Stimulated activated naive CD8-positive, alpha-beta T cell treated with anti-CD3 and anti-CD28 coated beads, Interleukin-15, amount 100 ng/mL, for 72 hours (primary cell): ENCODE data around the gene PLA2G4F.

ENCODE experiments used
- ATAC-seq: fragments of 150-1000 bp; cut with Tn5 transposase; 2 replicates; pipeline ENCODE4 v1.10.0; 2021; ENCODE audit warnings: mild to moderate bottlenecking, moderate library complexity
- DNase-seq, 2 donors: peaks; one replicate each; pipeline ENCODE4 v3.0.0; 2021 to 2022
- H3K27ac Mint-ChIP-seq, 2 donors: one replicate each; pipeline ENCODE4 v1.8.0; 2022; ENCODE audit warnings: mild to moderate bottlenecking in 2 of 2, mixed read lengths in 2 of 2, moderate library complexity in 2 of 2
- H3K27me3 Mint-ChIP-seq: one replicate; pipeline ENCODE4 v1.8.0; 2022; ENCODE audit warnings: mixed read lengths
- H3K4me1 Mint-ChIP-seq: one replicate; pipeline ENCODE4 v1.8.0; 2022; ENCODE audit warnings: mild to moderate bottlenecking, mixed read lengths
- H3K4me3 Mint-ChIP-seq, 2 donors: one replicate each; pipeline ENCODE4 v1.8.0; 2022; ENCODE audit warnings: mild to moderate bottlenecking in 2 of 2, mixed read lengths in 2 of 2, moderate library complexity in 1 of 2
- H3K9me3 Mint-ChIP-seq, 2 donors: one replicate each; pipeline ENCODE4 v1.8.0; 2022; ENCODE audit warnings: mixed read lengths in 2 of 2

PLA2G4F gene

DNA sequence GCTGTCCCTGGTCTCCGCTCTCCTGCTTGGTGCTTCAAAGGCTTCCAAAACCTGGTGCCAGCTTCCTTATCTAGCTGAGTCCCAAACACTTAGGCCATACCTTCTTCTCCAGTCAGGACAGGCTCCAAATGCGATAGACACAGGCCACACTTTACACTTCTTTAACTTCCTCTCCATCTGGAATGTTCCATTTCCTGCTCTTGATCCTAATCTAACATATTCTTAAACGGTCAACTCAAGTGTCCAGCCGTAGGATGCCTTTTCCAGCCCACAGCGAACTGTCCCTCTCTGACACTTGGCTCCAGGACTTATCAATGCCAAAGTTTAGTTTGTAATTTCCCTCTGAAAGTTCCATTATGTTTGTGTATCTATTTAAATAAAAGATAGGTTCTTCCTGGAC, 19.2 kb upstream of the PLA2G4F start:
- Mint-ChIP-seq H3K4me3 (no peak overlapping the region), H3K9me3 (no peaks in the 10 kb centered on the region), H3K4me1 (peaks cover 10% of the 10 kb centered on the region), H3K27ac (no peak overlapping the region), H3K27me3 (no peaks in the 10 kb centered on the region)
- ATAC-seq (no peak), DNase-seq (no peak)

DNA sequence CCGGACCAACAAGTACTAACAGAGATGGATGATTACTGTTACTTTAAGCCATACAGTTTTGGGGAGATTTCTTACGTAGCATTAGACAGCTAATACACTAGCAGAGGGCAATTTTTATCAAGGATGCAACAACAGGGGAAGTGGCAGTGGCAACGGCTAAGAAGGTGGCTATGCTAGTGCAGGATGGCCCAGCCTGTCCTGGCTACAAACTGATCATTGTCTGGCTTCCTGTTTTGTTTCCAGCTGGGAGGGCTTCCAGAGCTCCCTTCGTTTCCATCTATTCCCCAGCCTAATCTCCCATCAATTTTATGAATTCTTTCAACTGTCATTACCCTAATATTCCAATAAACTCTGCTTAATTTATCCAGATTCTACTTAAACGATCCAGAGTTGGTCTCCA, 16.0 kb upstream of the PLA2G4F start:
- no peak for DNase-seq
- H3K27me3 Mint-ChIP-seq, result no peaks in the 10 kb centered on the region
- H3K9me3 Mint-ChIP-seq, result no peaks in the 10 kb centered on the region
- ATAC-seq, result no peak
- peak overlapping the region in 1 of 2 donors; percentile 95 for H3K27ac Mint-ChIP-seq
- H3K4me1 Mint-ChIP-seq, result peaks cover 10% of the 10 kb centered on the region
- H3K4me3 Mint-ChIP-seq, result no peak overlapping the region

DNA sequence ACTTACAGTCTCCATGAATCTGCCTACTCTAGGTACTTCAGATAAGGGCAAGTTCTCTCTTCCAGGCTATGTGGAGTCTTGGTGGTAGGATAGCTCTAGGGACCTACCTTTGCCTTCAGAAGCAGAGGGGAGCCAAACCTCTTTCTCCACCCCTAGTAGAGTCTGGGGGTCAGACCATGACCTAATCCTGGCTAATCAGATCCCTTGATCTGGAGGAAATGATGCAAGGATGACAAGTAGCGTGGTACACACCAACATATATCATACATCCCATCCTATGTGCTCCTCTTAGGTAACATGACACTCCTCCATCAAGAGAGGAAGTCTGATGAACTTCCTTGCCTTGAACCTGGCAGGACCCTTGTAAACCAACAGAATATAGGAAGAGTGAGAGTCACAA, 15.4 kb upstream of the PLA2G4F start:
- Mint-ChIP-seq H3K4me1 (peaks cover 10% of the 10 kb centered on the region), H3K4me3 (no peak overlapping the region), H3K27me3 (no peaks in the 10 kb centered on the region), H3K27ac (peak overlapping the region; percentile 85 to 95), H3K9me3 (no peaks in the 10 kb centered on the region)
- ATAC-seq (peak; percentile 31), DNase-seq (no peak)

DNA sequence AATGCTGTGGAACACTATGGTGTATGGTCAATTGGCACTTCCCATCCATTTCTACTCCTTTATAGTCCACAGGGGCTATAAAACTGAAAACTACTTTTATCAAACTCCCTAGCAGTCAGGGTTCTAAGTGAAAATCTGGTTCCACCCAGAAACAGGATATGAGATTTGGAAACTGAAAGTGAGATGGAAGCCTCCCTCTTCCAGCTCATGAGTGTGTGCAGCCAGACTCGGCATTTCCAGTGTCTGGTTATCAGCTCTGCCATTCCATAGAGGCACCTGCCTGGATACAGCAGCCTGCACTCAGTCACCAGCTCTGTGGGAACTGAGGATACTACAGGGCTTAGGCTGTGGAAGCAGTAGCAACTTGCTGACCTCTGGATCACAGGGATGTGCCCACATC, 14.7 kb upstream of the PLA2G4F start:
- Mint-ChIP-seq H3K9me3 (no peaks in the 10 kb centered on the region), H3K27ac (peak overlapping the region; percentile 7 to 95), H3K4me1 (peaks cover 10% of the 10 kb centered on the region), H3K27me3 (no peaks in the 10 kb centered on the region), H3K4me3 (no peak overlapping the region)
- ATAC-seq, result no peak
- DNase-seq, result no peak

- no peak overlapping the region for H3K27ac Mint-ChIP-seq
- H3K4me1 Mint-ChIP-seq, result peaks cover 5% of the 10 kb centered on the region
- H3K9me3 Mint-ChIP-seq, result no peaks in the 10 kb centered on the region
- ATAC-seq (no peak), DNase-seq (no peak)
- H3K27me3 Mint-ChIP-seq, result no peaks in the 10 kb centered on the region
- H3K4me3 Mint-ChIP-seq, result no peak overlapping the region
These were observed 9.9 kb upstream of the PLA2G4F start for GRCh38 chr15:42166225-42166940.

DNA sequence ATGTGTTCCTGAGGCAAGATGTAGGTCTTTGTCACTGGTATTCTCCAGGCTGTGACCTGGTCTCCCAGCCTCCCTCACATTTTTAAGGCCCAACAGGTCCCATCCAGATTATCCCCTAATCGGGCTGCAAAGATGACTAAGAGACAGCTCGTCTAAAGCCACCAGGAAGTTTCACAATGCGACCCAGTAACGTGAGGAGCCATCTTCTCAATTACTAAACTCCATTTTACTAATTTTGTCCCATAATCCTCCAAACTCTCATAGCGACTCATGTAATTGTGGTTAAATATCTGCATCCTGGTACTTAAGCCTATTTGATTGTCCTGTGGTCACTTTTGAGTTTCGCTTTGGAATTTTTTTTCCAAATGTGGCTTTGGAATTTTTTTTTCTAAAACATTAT, 8.7 kb upstream of the PLA2G4F start:
- DNase-seq (no peak), ATAC-seq (no peak)
- Mint-ChIP-seq H3K9me3 (no peaks in the 10 kb centered on the region), H3K4me1 (no peaks in the 10 kb centered on the region), H3K27ac (peak overlapping the region in 1 of 2 donors; percentile 63), H3K4me3 (no peak overlapping the region), H3K27me3 (no peaks in the 10 kb centered on the region)

DNA sequence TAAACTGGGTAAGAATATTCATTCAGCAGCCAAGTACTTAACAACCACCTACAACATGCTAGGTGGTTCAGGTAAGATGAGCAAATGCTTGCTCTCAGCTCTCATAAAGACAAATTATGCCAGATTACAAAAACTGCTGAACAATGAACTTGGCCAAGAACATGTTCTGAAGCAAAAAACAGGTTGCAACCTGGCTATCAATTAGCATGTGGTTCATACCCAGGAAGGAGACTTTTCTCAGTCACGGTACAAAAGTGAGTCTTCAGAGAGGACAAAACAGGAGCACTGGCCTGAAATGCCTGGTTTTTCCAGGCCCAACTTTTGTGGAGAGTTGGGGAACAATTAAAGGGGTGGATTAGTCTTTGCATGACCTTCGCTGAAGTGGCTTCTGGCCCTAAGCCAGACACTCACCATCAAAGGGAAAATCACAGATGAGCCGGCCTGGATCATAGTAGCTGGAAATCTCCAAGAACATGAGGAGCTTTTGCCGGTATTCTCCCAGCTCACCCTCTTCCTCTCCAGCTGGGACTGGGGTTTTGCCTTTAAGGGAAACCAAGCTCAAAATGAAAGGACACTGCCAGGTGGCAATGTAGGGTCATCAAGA, 7.6 kb upstream of the PLA2G4F start:
- no peaks in the 10 kb centered on the region for H3K4me1 Mint-ChIP-seq
- ATAC-seq (no peak), DNase-seq (no peak)
- no peak overlapping the region for H3K4me3 Mint-ChIP-seq
- no peak overlapping the region for H3K27ac Mint-ChIP-seq
- H3K27me3 Mint-ChIP-seq, result no peaks in the 10 kb centered on the region
- no peaks in the 10 kb centered on the region for H3K9me3 Mint-ChIP-seq

- Mint-ChIP-seq H3K27ac (peak overlapping the region in 1 of 2 donors; percentile 20), H3K9me3 (no peaks in the 10 kb centered on the region), H3K4me1 (peaks cover 4% of the 10 kb centered on the region), H3K4me3 (no peak overlapping the region), H3K27me3 (no peaks in the 10 kb centered on the region)
- ATAC-seq (no peak), DNase-seq (no peak)
These were observed 6.9 kb upstream of the PLA2G4F start for GRCh38 chr15:42163291-42163690.

GRCh38 chr15:42160136-42160535, 3.7 kb upstream of the PLA2G4F start:
- Mint-ChIP-seq H3K4me3 (no peak overlapping the region), H3K9me3 (no peaks in the 10 kb centered on the region), H3K27me3 (no peaks in the 10 kb centered on the region), H3K27ac (peak overlapping the region in 1 of 2 donors; percentile 45), H3K4me1 (peaks cover 4% of the 10 kb centered on the region)
- DNase-seq, result no peak
- no peak for ATAC-seq

DNA sequence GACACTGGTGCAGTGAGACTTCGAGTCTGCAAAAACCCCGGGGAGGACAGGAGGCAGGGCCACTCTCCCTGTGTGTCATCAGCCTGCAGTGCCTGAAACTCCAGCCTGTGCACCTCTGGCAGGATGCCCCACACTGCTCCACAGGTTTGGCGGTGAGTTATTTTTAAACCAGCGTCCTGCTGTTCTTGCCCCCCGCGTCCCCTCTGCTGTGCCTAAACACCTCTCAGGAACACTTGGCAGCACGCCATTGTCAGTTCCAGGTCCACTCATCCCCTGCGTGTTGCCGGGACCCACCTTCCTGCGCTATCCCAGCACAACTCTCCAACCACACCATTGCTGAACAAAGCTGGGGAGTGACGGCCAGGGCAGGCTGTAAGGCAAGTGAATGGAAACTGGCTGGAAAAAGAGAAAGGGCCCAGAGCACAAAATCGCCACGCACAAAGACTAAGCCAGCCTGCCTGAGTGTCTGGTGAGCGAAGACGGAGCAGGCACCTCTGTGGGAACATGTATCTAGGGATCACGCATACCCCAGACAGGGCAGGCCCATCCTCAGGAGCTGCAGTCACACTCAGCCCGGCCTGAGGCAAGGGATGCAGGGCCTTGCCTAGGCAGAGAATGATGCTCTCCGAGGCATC, 3.1 kb upstream of the PLA2G4F start:
- DNase-seq (no peak), ATAC-seq (no peak)

DNA sequence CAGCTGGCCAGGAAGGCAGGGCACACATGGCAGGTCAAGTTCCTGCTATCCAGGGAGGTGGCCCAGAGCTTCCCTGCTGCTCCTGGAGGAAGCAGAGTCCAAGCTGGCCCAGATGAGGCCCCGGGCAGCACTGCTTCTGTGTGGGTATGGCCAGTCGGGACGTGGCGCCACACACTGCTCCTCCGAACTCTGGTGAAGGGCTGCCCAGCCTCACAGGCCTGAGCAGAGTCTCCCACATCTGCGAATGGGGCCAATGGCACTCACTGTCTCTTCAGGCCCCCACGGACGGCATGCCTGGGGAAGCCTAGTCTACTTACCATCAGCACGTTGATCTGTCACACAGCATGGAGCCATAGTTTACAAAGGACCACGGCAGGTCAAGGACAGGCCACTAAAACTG, 2.5 kb upstream of the PLA2G4F start:
- no peaks in the 10 kb centered on the region for H3K9me3 Mint-ChIP-seq
- peaks cover 4% of the 10 kb centered on the region for H3K4me1 Mint-ChIP-seq
- no peak overlapping the region for H3K27ac Mint-ChIP-seq
- no peak for DNase-seq
- H3K27me3 Mint-ChIP-seq, result no peaks in the 10 kb centered on the region
- no peak overlapping the region for H3K4me3 Mint-ChIP-seq
- ATAC-seq, result no peak

More for the DNA sequence above, 3.1 kb upstream of the PLA2G4F start:
- Mint-ChIP-seq H3K4me3 (no peak overlapping the region), H3K27me3 (no peaks in the 10 kb centered on the region), H3K4me1 (peaks cover 4% of the 10 kb centered on the region), H3K9me3 (no peaks in the 10 kb centered on the region), H3K27ac (peak overlapping the region in 1 of 2 donors; percentile 45)

DNA sequence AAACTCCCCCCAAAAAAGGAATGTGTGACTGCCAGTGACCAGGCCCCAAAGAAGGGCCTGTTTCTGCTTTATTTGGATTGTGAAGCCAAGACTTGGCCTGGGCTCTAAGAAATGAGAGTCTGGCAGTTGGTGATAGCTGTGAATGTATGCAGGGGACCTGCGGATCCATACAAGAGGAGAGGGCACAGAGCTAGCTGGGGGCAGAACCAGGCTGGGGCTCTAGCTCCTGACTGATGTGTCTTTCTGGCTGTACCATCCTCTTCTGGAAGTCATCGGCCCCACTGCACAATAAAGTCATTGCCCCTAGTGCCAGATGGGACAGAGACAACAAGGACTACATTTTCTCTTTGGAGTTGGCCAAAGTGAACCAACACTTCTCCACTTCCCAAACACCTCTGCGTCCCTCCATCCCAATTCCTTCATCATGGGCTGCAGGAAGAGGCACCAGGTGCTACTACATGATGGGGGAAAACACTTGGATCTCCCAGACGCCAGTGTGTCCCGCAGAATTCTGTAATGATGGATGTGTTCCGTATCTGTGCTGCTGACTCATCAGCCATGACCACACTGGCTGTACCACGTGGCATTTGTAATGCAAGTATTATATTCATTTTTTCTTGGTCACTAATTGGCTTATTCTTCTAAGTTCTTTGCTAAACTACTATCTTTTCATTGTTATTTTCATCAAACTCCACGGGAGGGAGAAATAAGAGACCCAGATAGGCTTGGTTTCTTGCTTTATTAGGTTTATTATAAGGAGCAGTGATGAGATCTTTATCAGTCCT, 1.7 kb upstream of the PLA2G4F start:
- no peaks in the 10 kb centered on the region for H3K9me3 Mint-ChIP-seq
- ATAC-seq (no peak), DNase-seq (no peak)
- peak overlapping the region in 1 of 2 donors; percentile 59 for H3K27ac Mint-ChIP-seq
- H3K4me3 Mint-ChIP-seq, result no peak overlapping the region
- peaks cover 4% of the 10 kb centered on the region for H3K4me1 Mint-ChIP-seq
- H3K27me3 Mint-ChIP-seq, result no peaks in the 10 kb centered on the region

GRCh38 chr15:42157381-42157780, 945 bp upstream of the PLA2G4F start:
- no peak overlapping the region for H3K4me3 Mint-ChIP-seq
- ATAC-seq, result no peak
- H3K4me1 Mint-ChIP-seq, result peaks cover 4% of the 10 kb centered on the region
- no peak overlapping the region for H3K27ac Mint-ChIP-seq
- no peaks in the 10 kb centered on the region for H3K9me3 Mint-ChIP-seq
- no peaks in the 10 kb centered on the region for H3K27me3 Mint-ChIP-seq
- no peak for DNase-seq

DNA sequence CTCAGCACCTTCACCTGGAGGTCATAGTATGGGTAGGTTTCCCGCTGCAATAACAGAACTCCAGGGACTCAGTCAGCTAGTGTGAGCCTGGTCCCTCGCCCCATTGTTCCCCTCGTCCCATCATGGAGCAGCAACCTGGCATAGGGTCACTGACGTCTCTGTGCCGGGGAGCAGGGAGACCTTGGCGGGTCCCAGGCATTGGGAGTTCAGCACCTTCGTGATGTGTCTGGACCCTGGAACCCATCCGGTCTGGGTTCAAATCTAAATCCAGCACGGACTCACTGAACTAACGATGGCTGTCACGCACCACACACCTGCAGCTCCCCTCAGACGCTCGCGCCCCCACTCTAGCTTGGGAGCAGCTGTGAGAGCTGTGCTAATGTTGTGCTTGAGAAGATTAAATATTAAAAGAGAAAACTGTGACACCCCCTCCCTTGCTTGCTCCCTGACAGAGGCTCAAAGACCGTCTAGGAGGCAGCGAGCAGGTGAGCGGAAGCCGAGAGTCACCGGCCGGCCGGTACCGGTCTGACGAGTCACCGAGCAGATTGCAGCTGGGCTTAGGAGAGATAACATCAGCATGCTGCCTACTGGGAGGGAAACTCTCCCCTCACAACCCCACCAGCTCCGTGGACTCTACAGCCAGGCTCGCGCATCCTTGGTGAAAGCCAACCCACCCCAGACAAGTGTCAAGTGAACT, 742 bp downstream of the PLA2G4F start:
- Mint-ChIP-seq H3K4me1 (peaks cover 4% of the 10 kb centered on the region), H3K4me3 (no peak overlapping the region)
- no peak for ATAC-seq

GRCh38 chr15:42154956-42155355, 1.5 kb downstream of the PLA2G4F start:
- Mint-ChIP-seq H3K4me3 (no peak overlapping the region), H3K4me1 (peaks cover 4% of the 10 kb centered on the region), H3K9me3 (no peaks in the 10 kb centered on the region), H3K27ac (no peak overlapping the region), H3K27me3 (no peaks in the 10 kb centered on the region)
- no peak for DNase-seq
- ATAC-seq, result no peak

More for the DNA sequence above, 742 bp downstream of the PLA2G4F start:
- Mint-ChIP-seq H3K9me3 (no peaks in the 10 kb centered on the region), H3K27me3 (no peaks in the 10 kb centered on the region), H3K27ac (peak overlapping the region in 1 of 2 donors; percentile 46)
- DNase-seq, result no peak
